HepG2 (cell line): ENCODE data around the gene MTMR4. TPM values are rescaled to one million over a fixed set of nuclear protein-coding genes. Genes with fewer than 3 reads are reported as not detected.

Experiments used
- ATAC-seq: fragments of 200-7000 bp; cut with Tn5 transposase; 3 replicates; pipeline ENCODE4 v1.9.1; 2020; ENCODE audit warnings: mild to moderate bottlenecking, moderate library complexity
- BruUV-seq: library from RNA; stranded (reverse); fragments of 400-500 nt; replicated peaks from 2 replicates; lab custom pipeline; 2021; lab: Mats Ljungman, UMichigan
- CTCF ChIA-PET: fragments of 300-600 bp; formaldehyde crosslinking; extraction: SDS; loops from one replicate; lab custom pipeline; 2021; ENCODE audit warnings: low total read pairs, inconsistent platforms, low intra/inter-chr PET ratio; lab: Yijun Ruan, JAX
- POLR2A ChIA-PET: fragments of 350-600 bp; sonication (Branson Sonifier 250); formaldehyde crosslinking; loops from one replicate; lab custom pipeline; 2020; ENCODE audit warnings: antibody characterized with exemption, inconsistent platforms; lab: Yijun Ruan, JAX
- DNase-seq: peaks from one replicate; pipeline ENCODE4 v3.0.0-alpha.2; 2015; ENCODE audit warnings: low spot score
- FAIRE-seq: peaks from 3 replicates; lab custom pipeline; 2011; peaks lifted over from hg19 to GRCh38; lab: Jason Lieb, UNC
- H2AFZ ChIP-seq: one replicate; pipeline ENCODE4 v1.6.1; 2011; ENCODE audit warnings: low read length, inconsistent platforms
- H3K27ac ChIP-seq: fragments of 300-600 bp; 3 replicates; pipeline ENCODE4 v1.8.0; 2011; ENCODE audit warnings: mixed run types, mild to moderate bottlenecking, mixed read lengths, low read length, inconsistent platforms; ENCODE audit not compliant: insufficient read depth; ENCODE audit errors: extremely low read length
- H3K27me3 ChIP-seq, 2 experiments: fragments of 200-600 bp in 1 of 2; 2 replicates in 1 of 2; 3 replicates in 1 of 2; pipeline versions ENCODE4 v1.6.0 to v1.8.0; 2011; ENCODE audit warnings: low read length in 2 of 2, mild to moderate bottlenecking in 2 of 2, moderate library complexity in 2 of 2, inconsistent platforms in 1 of 2; ENCODE audit not compliant: insufficient read depth in 2 of 2, control insufficient read depth in 1 of 2
- H3K36me3 ChIP-seq, 2 experiments: fragments of 200-600 bp in 1 of 2; replicated peaks in 1 of 2; 2 replicates in 1 of 2; 3 replicates in 1 of 2; pipeline versions ENCODE4 v1.5.1 to v1.8.0; 2011; ENCODE audit warnings: low read length in 2 of 2, inconsistent platforms in 1 of 2; ENCODE audit not compliant: insufficient read depth in 2 of 2, control insufficient read depth in 1 of 2
- H3K4me1 ChIP-seq: 2 replicates; pipeline ENCODE4 v1.5.1; 2012; ENCODE audit warnings: low read length, inconsistent platforms; ENCODE audit not compliant: insufficient read depth
- H3K4me2 ChIP-seq: 2 replicates; pipeline ENCODE4 v1.6.0; 2011; ENCODE audit warnings: low read depth, low read length, inconsistent platforms
- H3K4me3 ChIP-seq, 3 experiments: fragments of 200-600 bp in 1 of 3; sonication (generic), shearing (Covaris generic) in 1 of 3; replicated peaks in 1 of 3; 2 replicates each; pipeline ENCODE4 v1.5.1; 2011 to 2016; ENCODE audit warnings: low read length in 3 of 3, inconsistent platforms in 2 of 3, low read depth in 2 of 3, mild to moderate bottlenecking in 2 of 3, control low read depth in 1 of 3, mixed read lengths in 1 of 3; ENCODE audit not compliant: insufficient read depth in 1 of 3
- H3K79me2 ChIP-seq: one replicate; pipeline ENCODE4 v1.6.1; 2011; ENCODE audit warnings: low read length, inconsistent platforms; ENCODE audit not compliant: insufficient read depth
- H3K9ac ChIP-seq: 2 replicates; pipeline ENCODE4 v1.6.0; 2011; ENCODE audit warnings: mild to moderate bottlenecking, low read depth, low read length, inconsistent platforms; ENCODE audit not compliant: insufficient read depth
- H3K9me3 ChIP-seq: 2 replicates; pipeline ENCODE4 v1.5.1; 2012; ENCODE audit warnings: mild to moderate bottlenecking, low read length
- H4K20me1 ChIP-seq: 2 replicates; pipeline ENCODE4 v1.6.0; 2011; ENCODE audit warnings: inconsistent platforms, mild to moderate bottlenecking, low read length, moderate library complexity; ENCODE audit not compliant: insufficient read depth
- CHCHD3 ChIP-seq: sonication (generic); formaldehyde crosslinking; IDR thresholded peaks from 2 replicates; pipeline ENCODE4 v1.8.0; 2022; ENCODE audit warnings: mild to moderate bottlenecking, missing genetic modification reagents, moderate library complexity
- DNMT3B ChIP-seq: conservative IDR thresholded peaks from 2 replicates; pipeline ENCODE4 v1.6.1; 2016; ENCODE audit warnings: missing biosample characterization, control low read depth
- FOXO1 ChIP-seq: sonication (generic); formaldehyde crosslinking; IDR thresholded peaks from 2 replicates; pipeline ENCODE4 v1.4.0; 2020; ENCODE audit warnings: missing genetic modification reagents
- NR2F2 ChIP-seq: IDR thresholded peaks from 2 replicates; pipeline ENCODE4 v1.6.1; 2012; ENCODE audit warnings: low read depth, inconsistent platforms, borderline replicate concordance
- PCBP1 ChIP-seq: fragments of 200-400 bp; formaldehyde crosslinking; IDR thresholded peaks from 2 replicates; pipeline ENCODE4 v1.6.1; 2017; ENCODE audit warnings: mild to moderate bottlenecking, low read depth, low read length, borderline replicate concordance
- ZNF430 ChIP-seq: sonication (generic); formaldehyde crosslinking; IDR thresholded peaks from 2 replicates; pipeline ENCODE4 v1.9.0; 2021; ENCODE audit warnings: mild to moderate bottlenecking, missing genetic modification reagents
- ZNF557 ChIP-seq: sonication (generic); formaldehyde crosslinking; IDR thresholded peaks from 2 replicates; pipeline ENCODE4 v1.4.0; 2020; ENCODE audit warnings: missing genetic modification reagents
- ZNF564 ChIP-seq: sonication (generic); formaldehyde crosslinking; IDR thresholded peaks from 2 replicates; pipeline ENCODE4 v1.8.1; 2023; ENCODE audit warnings: mild to moderate bottlenecking, missing genetic modification reagents
- WGBS: methylation state at CpG from one replicate; pipeline ENCODE4 v1.1.6; 2017; ENCODE audit warnings: low lambda C conversion rate; 5-methylcytosine and 5-hydroxymethylcytosine counted together
- in situ Hi-C: cut with HindIII; loops from 2 replicates; pipeline ENCODE4 v1.10.0; 2017; ENCODE audit warnings: low pct_unique_long_range_greater_than_20kb; ENCODE audit not compliant: extremely low pct_ligation_motif_present
- intact Hi-C: fragments of 100-400 bp; cut with micrococcal nuclease; formaldehyde crosslinking; loops from one replicate; pipeline ENCODE4 v1.10.0; 2022; ENCODE audit not compliant: unreplicated experiment
- polyA plus RNA-seq, 8 experiments: library from polyadenylated mRNA; depleted of rRNA in 3 of 8; stranded (reverse) in 7 of 8; unstranded in 1 of 8; fragments of >200 nt; fragmentation: Illumina TruSeq in 4 of 8; extraction: Trizol in 4 of 8; gene quantifications; 2 replicates each; pipeline versions ENCODE4 v1.2.1 to v1.2.3, GENCODE V29; 2011 to 2016; ENCODE audit warnings: low read depth in 4 of 8, missing spikeins in 1 of 8, mixed read lengths in 1 of 8; ENCODE audit not compliant: insufficient read depth in 1 of 8
- total RNA-seq, 5 experiments: library from RNA; depleted of rRNA; stranded (reverse); fragments of >200 nt; fragmentation: Illumina TruSeq; extraction: Trizol; gene quantifications; 2 replicates each; pipeline ENCODE4 v1.2.3, GENCODE V29; 2016; ENCODE audit warnings: low read depth in 1 of 5
- TF ChIP-seq, protein P1 (sequence below): IDR thresholded peaks from 2 replicates; pipeline ENCODE4 v1.6.1; 2012; ENCODE audit warnings: low read length, improper control_type of control experiment
- TF ChIP-seq, protein P2 (sequence below): sonication (generic); formaldehyde crosslinking; IDR thresholded peaks from 2 replicates; pipeline ENCODE4 v1.4.0; 2020; ENCODE audit warnings: mild to moderate bottlenecking, missing genetic modification reagents, borderline replicate concordance
- TF ChIP-seq, protein P3 (sequence below): IDR thresholded peaks from 2 replicates; pipeline ENCODE4 v1.4.0; 2020; ENCODE audit warnings: mild to moderate bottlenecking, missing genetic modification reagents

Gene MTMR4
- total and polyA plus RNA-seq, 2 of the 13 experiments (the other 11 are each of a cell fraction or from before 2014, with no cell fraction given): 62.5 to 65.1 TPM

DNA sequence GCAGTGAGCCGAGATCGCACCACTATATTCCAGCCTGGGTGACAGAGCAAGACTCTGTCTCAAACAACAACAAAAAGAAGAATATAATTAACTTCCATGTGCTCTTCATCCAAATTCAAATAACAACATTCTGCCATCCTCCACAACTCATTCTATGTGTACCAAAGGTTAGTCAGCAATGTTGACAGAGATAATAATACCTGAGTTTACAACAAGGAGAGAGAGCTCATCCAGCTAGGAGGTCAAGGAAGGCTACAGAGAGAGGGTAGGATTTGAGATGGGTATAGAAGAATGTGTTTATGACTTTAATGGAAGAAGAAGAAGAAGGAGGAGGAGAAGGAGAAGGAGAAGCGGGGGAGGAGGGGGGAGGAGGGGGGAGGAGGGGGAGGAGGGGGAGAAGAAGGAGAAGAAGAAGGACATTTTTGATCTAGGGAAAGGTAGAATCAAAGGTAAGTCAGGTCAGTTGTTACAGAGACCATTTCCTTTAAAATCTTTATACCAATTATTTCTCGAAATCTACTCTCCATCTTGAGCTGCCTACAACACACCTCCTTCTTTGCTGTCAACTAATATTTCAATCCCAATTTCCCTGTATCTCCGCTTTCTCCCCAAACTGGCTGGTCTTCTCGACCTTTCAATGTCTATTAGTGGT, 16.1 kb downstream of the MTMR4 start (continued):
- TF ChIP-seq, protein P1, sequence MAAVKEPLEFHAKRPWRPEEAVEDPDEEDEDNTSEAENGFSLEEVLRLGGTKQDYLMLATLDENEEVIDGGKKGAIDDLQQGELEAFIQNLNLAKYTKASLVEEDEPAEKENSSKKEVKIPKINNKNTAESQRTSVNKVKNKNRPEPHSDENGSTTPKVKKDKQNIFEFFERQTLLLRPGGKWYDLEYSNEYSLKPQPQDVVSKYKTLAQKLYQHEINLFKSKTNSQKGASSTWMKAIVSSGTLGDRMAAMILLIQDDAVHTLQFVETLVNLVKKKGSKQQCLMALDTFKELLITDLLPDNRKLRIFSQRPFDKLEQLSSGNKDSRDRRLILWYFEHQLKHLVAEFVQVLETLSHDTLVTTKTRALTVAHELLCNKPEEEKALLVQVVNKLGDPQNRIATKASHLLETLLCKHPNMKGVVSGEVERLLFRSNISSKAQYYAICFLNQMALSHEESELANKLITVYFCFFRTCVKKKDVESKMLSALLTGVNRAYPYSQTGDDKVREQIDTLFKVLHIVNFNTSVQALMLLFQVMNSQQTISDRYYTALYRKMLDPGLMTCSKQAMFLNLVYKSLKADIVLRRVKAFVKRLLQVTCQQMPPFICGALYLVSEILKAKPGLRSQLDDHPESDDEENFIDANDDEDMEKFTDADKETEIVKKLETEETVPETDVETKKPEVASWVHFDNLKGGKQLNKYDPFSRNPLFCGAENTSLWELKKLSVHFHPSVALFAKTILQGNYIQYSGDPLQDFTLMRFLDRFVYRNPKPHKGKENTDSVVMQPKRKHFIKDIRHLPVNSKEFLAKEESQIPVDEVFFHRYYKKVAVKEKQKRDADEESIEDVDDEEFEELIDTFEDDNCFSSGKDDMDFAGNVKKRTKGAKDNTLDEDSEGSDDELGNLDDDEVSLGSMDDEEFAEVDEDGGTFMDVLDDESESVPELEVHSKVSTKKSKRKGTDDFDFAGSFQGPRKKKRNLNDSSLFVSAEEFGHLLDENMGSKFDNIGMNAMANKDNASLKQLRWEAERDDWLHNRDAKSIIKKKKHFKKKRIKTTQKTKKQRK: no peak
- no peak for TF ChIP-seq ZNF557 (CRISPR knock-in tag)
- peak; percentile 87; the same call in 1 of the 2 replicates for TF ChIP-seq PCBP1

DNA sequence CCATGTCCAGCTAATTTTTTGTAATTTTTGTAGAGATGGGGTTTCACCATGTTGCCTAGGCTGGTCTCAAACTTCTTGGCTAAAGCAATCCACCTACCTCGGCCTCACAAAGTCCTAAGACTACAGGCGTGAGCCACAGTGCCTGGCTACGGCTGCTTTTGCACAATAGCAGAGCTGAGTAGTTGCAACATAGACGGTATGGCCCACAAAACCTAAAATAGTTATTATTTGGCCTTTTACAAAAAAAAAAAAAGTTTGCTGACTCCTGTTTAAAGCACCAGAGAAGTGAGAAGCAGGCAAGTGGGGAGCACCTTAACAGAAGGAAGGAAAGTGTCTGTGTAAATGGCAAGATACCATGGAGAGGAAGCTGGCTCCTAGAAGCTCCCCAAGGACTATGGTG, 20.9 kb downstream of the MTMR4 start:
- in situ Hi-C loops (no loop called here), intact Hi-C loops (no loop called here)
- Histone ChIP-seq H3K36me3 (peaks cover 48 to 91% of the 10 kb centered on the region in 2 experiments), H3K4me3 (no peak overlapping the region), H3K27me3 (no peaks in the 10 kb centered on the region), H4K20me1 (peaks cover 5% of the 10 kb centered on the region; the same call in 1 of the 2 replicates), H3K9ac (no peak overlapping the region), H3K4me2 (no peak overlapping the region), H2AFZ (no peak overlapping the region), H3K79me2 (no peaks in the 10 kb centered on the region), H3K4me1 (peaks cover 6% of the 10 kb centered on the region; the same call in 1 of the 2 replicates), H3K27ac (no peak overlapping the region), H3K9me3 (no peaks in the 10 kb centered on the region)
- ATAC-seq (no peak), DNase-seq (no peak), FAIRE-seq (no peak)
- CTCF ChIA-PET: no interaction called here
- POLR2A ChIA-PET: no interaction called here
- no TSS peak for BruUV-seq
- WGBS: 94% methylated on average over 4 of the region's 4 CpGs
- no peak for TF ChIP-seq CHCHD3
- TF ChIP-seq, protein P2, sequence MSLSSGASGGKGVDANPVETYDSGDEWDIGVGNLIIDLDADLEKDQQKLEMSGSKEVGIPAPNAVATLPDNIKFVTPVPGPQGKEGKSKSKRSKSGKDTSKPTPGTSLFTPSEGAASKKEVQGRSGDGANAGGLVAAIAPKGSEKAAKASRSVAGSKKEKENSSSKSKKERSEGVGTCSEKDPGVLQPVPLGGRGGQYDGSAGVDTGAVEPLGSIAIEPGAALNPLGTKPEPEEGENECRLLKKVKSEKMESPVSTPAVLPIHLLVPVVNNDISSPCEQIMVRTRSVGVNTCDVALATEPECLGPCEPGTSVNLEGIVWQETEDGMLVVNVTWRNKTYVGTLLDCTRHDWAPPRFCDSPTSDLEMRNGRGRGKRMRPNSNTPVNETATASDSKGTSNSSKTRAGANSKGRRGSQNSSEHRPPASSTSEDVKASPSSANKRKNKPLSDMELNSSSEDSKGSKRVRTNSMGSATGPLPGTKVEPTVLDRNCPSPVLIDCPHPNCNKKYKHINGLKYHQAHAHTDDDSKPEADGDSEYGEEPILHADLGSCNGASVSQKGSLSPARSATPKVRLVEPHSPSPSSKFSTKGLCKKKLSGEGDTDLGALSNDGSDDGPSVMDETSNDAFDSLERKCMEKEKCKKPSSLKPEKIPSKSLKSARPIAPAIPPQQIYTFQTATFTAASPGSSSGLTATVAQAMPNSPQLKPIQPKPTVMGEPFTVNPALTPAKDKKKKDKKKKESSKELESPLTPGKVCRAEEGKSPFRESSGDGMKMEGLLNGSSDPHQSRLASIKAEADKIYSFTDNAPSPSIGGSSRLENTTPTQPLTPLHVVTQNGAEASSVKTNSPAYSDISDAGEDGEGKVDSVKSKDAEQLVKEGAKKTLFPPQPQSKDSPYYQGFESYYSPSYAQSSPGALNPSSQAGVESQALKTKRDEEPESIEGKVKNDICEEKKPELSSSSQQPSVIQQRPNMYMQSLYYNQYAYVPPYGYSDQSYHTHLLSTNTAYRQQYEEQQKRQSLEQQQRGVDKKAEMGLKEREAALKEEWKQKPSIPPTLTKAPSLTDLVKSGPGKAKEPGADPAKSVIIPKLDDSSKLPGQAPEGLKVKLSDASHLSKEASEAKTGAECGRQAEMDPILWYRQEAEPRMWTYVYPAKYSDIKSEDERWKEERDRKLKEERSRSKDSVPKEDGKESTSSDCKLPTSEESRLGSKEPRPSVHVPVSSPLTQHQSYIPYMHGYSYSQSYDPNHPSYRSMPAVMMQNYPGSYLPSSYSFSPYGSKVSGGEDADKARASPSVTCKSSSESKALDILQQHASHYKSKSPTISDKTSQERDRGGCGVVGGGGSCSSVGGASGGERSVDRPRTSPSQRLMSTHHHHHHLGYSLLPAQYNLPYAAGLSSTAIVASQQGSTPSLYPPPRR (CRISPR knock-in tag): no peak
- no peak for TF ChIP-seq NR2F2
- TF ChIP-seq FOXO1 (CRISPR knock-in tag): no peak
- TF ChIP-seq ZNF430 (CRISPR knock-in tag): no peak
- TF ChIP-seq DNMT3B: no peak
- no peak for TF ChIP-seq ZNF564 (CRISPR knock-in tag)
- TF ChIP-seq, protein P3, sequence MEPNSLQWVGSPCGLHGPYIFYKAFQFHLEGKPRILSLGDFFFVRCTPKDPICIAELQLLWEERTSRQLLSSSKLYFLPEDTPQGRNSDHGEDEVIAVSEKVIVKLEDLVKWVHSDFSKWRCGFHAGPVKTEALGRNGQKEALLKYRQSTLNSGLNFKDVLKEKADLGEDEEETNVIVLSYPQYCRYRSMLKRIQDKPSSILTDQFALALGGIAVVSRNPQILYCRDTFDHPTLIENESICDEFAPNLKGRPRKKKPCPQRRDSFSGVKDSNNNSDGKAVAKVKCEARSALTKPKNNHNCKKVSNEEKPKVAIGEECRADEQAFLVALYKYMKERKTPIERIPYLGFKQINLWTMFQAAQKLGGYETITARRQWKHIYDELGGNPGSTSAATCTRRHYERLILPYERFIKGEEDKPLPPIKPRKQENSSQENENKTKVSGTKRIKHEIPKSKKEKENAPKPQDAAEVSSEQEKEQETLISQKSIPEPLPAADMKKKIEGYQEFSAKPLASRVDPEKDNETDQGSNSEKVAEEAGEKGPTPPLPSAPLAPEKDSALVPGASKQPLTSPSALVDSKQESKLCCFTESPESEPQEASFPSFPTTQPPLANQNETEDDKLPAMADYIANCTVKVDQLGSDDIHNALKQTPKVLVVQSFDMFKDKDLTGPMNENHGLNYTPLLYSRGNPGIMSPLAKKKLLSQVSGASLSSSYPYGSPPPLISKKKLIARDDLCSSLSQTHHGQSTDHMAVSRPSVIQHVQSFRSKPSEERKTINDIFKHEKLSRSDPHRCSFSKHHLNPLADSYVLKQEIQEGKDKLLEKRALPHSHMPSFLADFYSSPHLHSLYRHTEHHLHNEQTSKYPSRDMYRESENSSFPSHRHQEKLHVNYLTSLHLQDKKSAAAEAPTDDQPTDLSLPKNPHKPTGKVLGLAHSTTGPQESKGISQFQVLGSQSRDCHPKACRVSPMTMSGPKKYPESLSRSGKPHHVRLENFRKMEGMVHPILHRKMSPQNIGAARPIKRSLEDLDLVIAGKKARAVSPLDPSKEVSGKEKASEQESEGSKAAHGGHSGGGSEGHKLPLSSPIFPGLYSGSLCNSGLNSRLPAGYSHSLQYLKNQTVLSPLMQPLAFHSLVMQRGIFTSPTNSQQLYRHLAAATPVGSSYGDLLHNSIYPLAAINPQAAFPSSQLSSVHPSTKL (CRISPR knock-in tag): no peak
